ENCODE results near the gene LPCAT3. TPM values are rescaled to one million over a fixed set of nuclear protein-coding genes. Genes with fewer than 3 reads are reported as not detected.

LPCAT3 gene
- total RNA-seq, 4 donors from 2014 or later, result 18.2 to 230 (median 179) TPM

- Histone ChIP-seq H3K36me3 (peaks cover 0 to 34% (median 0%) of the 10 kb centered on the region in 3 donors), H3K4me1 (peaks cover 9 to 57% (median 42%) of the 10 kb centered on the region in 4 donors), H3K27me3 (no peaks in the 10 kb centered on the region), H3K4me3 (peak overlapping the region in 3 of 4 donors; percentile 49 to 83 (median 62)), H3K9me3 (no peaks in the 10 kb centered on the region), H3K27ac (peak overlapping the region; percentile 89 to 100 (median 95))
- peak in 2 of 3 donors; percentile 90 to 95 for DNase-seq
- TF ChIP-seq, protein P1, sequence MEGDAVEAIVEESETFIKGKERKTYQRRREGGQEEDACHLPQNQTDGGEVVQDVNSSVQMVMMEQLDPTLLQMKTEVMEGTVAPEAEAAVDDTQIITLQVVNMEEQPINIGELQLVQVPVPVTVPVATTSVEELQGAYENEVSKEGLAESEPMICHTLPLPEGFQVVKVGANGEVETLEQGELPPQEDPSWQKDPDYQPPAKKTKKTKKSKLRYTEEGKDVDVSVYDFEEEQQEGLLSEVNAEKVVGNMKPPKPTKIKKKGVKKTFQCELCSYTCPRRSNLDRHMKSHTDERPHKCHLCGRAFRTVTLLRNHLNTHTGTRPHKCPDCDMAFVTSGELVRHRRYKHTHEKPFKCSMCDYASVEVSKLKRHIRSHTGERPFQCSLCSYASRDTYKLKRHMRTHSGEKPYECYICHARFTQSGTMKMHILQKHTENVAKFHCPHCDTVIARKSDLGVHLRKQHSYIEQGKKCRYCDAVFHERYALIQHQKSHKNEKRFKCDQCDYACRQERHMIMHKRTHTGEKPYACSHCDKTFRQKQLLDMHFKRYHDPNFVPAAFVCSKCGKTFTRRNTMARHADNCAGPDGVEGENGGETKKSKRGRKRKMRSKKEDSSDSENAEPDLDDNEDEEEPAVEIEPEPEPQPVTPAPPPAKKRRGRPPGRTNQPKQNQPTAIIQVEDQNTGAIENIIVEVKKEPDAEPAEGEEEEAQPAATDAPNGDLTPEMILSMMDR (IDR thresholded peaks at IDR 0.05), result peak in 3 of 6 experiments; percentile 54 to 58 (median 56)
- TF ChIP-seq POLR2A (IDR thresholded peaks at IDR 0.05), result peak; percentile 98
Observed at GRCh38 chr12:6963016-6963731, 55.1 kb downstream of the LPCAT3 start.

DNA sequence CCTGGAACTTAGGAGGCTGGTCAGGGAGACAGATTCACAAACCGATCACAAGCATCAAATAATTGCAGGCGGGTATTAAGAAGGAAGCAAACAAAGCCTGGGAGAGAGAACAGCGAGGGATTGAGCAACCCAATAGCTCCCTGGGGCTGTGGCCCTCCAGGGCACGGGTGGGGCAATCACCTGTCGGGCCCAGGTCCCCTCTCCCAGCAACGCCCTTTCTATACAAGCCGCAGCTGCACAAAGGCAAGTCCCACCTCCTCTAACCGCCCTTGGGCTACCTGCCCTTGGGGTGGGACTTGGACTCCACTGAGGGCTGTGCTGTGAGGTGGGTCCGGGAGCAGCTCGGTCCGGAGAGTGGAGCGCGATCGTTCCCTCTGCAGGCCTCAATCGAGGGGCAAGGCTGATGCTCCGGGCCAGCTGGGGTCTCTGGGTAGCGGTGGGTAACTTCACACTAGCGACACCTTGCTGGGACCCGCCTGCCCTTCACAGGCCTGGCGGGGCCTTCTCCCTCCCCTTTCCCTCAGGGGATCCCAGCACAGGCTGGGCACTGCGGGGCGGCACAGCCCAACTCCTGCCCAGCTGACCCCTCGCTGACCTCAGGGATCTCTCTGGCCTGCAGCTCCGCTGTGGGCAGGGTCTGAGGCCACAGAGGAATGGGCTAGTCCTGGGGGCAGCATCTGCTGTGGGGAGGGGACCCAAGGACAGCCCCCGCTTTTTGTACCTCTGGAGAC is 55.8 kb downstream of the LPCAT3 start:
- peak; percentile 90 to 92 for TF ChIP-seq POLR2A (IDR thresholded peaks at IDR 0.05)
- TF ChIP-seq, protein P1 (IDR thresholded peaks at IDR 0.05), result no peak
- no peaks in the 10 kb centered on the region for H3K27me3 ChIP-seq
- H3K27ac ChIP-seq, result peak overlapping the region; percentile 89 to 100 (median 95)
- peak in 2 of 3 donors; percentile 85 to 86 for DNase-seq
- peaks cover 0 to 32% (median 0%) of the 10 kb centered on the region in 3 donors for H3K36me3 ChIP-seq
- peak overlapping the region in 3 of 4 donors; percentile 49 to 83 (median 62) for H3K4me3 ChIP-seq
- H3K9me3 ChIP-seq, result no peaks in the 10 kb centered on the region
- peaks cover 9 to 52% (median 48%) of the 10 kb centered on the region in 4 donors for H3K4me1 ChIP-seq

DNA sequence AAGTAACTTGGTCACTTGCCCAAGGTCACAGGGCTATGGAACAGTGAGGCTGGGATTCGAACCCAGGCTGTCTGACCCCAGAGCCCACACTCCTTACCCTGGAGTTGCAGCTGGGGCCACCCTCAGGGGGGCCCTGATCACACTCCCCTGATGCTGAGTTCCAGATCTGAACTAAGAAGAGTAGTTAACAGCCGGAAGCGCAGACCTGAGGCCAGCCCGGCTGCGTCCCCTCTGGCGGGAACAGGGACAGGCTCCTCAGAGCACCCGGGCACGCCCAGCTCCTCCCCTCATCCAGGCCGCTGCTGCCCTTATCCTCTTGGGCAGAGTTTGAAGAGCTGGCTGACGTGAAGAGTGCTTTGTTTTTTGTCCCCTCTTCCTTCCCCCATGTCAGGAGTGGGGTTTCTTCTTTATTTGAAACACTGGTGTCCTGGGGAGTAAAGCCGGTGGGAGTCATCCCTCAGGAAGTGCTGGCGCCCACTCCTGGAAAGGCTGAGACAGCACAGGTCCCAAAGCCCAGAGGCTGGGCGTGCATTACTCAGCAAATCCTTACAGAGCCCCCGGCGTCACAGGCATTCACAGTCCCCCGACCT is 56.5 kb downstream of the LPCAT3 start:
- H3K9me3 ChIP-seq, result no peaks in the 10 kb centered on the region
- peak overlapping the region; percentile 89 to 100 (median 95) for H3K27ac ChIP-seq
- peak in 2 of 3 donors; percentile 82 to 84 for DNase-seq
- peak overlapping the region in 3 of 4 donors; percentile 2 to 83 (median 62) for H3K4me3 ChIP-seq
- TF ChIP-seq, protein P1 (IDR thresholded peaks at IDR 0.05), result peak in 4 of 6 experiments; percentile 37 to 52 (median 49)
- peak; percentile 22 to 50 for TF ChIP-seq POLR2A (IDR thresholded peaks at IDR 0.05)
- H3K27me3 ChIP-seq, result no peaks in the 10 kb centered on the region
- H3K36me3 ChIP-seq, result peaks cover 0 to 27% (median 0%) of the 10 kb centered on the region in 3 donors
- H3K4me1 ChIP-seq, result peaks cover 9 to 58% (median 52%) of the 10 kb centered on the region in 4 donors

- no peaks in the 10 kb centered on the region for H3K9me3 ChIP-seq
- peaks cover 0 to 22% (median 0%) of the 10 kb centered on the region in 3 donors for H3K36me3 ChIP-seq
- DNase-seq, result peak; percentile 72 to 90 (median 87)
- no peaks in the 10 kb centered on the region for H3K27me3 ChIP-seq
- peak overlapping the region; percentile 89 to 100 (median 95) for H3K27ac ChIP-seq
- TF ChIP-seq POLR2A (IDR thresholded peaks at IDR 0.05), result no peak
- TF ChIP-seq, protein P1 (IDR thresholded peaks at IDR 0.05), result no peak
- H3K4me1 ChIP-seq, result peaks cover 9 to 62% (median 54%) of the 10 kb centered on the region in 4 donors
- peak overlapping the region in 3 of 4 donors; percentile 2 to 83 (median 62) for H3K4me3 ChIP-seq
Observed at GRCh38 chr12:6961278-6961694, 57.0 kb downstream of the LPCAT3 start.

- peak overlapping the region; percentile 89 to 100 (median 95) for H3K27ac ChIP-seq
- peak in 1 of 3 donors; percentile 79 for DNase-seq
- no peaks in the 10 kb centered on the region for H3K27me3 ChIP-seq
- H3K4me1 ChIP-seq, result peaks cover 9 to 68% (median 56%) of the 10 kb centered on the region in 4 donors
- H3K9me3 ChIP-seq, result no peaks in the 10 kb centered on the region
- H3K36me3 ChIP-seq, result peaks cover 0 to 22% (median 0%) of the 10 kb centered on the region in 3 donors
- H3K4me3 ChIP-seq, result peak overlapping the region in 2 of 4 donors; percentile 62 to 83
- no peak for TF ChIP-seq POLR2A (IDR thresholded peaks at IDR 0.05)
- TF ChIP-seq, protein P1 (IDR thresholded peaks at IDR 0.05), result peak in 4 of 6 experiments; percentile 30 to 51 (median 45)
Observed at GRCh38 chr12:6960593-6961277, 57.5 kb downstream of the LPCAT3 start.
